ENCODE results near the gene FBN1. TPM values are rescaled to one million over a fixed set of nuclear protein-coding genes. Genes with fewer than 3 reads are reported as not detected.

Gene FBN1
- total RNA-seq, 4 donors from 2014 or later: 153 to 266 (median 203) TPM

GRCh38 chr15:48603123-48603500 is 42.4 kb downstream of the FBN1 start:
- TF ChIP-seq, protein P1, sequence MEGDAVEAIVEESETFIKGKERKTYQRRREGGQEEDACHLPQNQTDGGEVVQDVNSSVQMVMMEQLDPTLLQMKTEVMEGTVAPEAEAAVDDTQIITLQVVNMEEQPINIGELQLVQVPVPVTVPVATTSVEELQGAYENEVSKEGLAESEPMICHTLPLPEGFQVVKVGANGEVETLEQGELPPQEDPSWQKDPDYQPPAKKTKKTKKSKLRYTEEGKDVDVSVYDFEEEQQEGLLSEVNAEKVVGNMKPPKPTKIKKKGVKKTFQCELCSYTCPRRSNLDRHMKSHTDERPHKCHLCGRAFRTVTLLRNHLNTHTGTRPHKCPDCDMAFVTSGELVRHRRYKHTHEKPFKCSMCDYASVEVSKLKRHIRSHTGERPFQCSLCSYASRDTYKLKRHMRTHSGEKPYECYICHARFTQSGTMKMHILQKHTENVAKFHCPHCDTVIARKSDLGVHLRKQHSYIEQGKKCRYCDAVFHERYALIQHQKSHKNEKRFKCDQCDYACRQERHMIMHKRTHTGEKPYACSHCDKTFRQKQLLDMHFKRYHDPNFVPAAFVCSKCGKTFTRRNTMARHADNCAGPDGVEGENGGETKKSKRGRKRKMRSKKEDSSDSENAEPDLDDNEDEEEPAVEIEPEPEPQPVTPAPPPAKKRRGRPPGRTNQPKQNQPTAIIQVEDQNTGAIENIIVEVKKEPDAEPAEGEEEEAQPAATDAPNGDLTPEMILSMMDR (IDR thresholded peaks at IDR 0.05): no peak
- TF ChIP-seq POLR2AphosphoS5 (IDR thresholded peaks at IDR 0.05) (no peak), EP300 (IDR thresholded peaks at IDR 0.05) (no peak), POLR2A (IDR thresholded peaks at IDR 0.05) (no peak)
- WGBS, 2 donors (ENCODE audit: low coverage in 1 of 2): 59 to 66% methylated on average over 6 of the region's 6 CpGs
- ATAC-seq: no peak
- Histone ChIP-seq H3K4me3 (no peak overlapping the region), H3K27ac (peak overlapping the region in 3 of 4 donors; percentile 1 to 43 (median 26)), H3K27me3 (no peaks in the 10 kb centered on the region), H3K9me3 (no peaks in the 10 kb centered on the region), H3K36me3 (peaks cover 0 to 39% of the 10 kb centered on the region in 2 donors), H3K4me1 (peaks cover 8 to 49% (median 17%) of the 10 kb centered on the region in 3 donors)

- H3K27ac ChIP-seq: peak overlapping the region; percentile 26 to 56 (median 44)
- no peaks in the 10 kb centered on the region for H3K9me3 ChIP-seq
- peak; percentile 57 for ATAC-seq
- peaks cover 8 to 49% (median 17%) of the 10 kb centered on the region in 3 donors for H3K4me1 ChIP-seq
- no peaks in the 10 kb centered on the region for H3K27me3 ChIP-seq
- peaks cover 0 to 40% of the 10 kb centered on the region in 2 donors for H3K36me3 ChIP-seq
- WGBS, 2 donors (ENCODE audit: low coverage in 1 of 2): 16 to 23% methylated on average over 3 to 4 of the region's 4 CpGs
- TF ChIP-seq POLR2AphosphoS5 (IDR thresholded peaks at IDR 0.05): peak; percentile 36
- TF ChIP-seq, protein P1 (IDR thresholded peaks at IDR 0.05): no peak
- no peak overlapping the region for H3K4me3 ChIP-seq
Measured at GRCh38 chr15:48602358-48603122, 43.0 kb downstream of the FBN1 start.

DNA sequence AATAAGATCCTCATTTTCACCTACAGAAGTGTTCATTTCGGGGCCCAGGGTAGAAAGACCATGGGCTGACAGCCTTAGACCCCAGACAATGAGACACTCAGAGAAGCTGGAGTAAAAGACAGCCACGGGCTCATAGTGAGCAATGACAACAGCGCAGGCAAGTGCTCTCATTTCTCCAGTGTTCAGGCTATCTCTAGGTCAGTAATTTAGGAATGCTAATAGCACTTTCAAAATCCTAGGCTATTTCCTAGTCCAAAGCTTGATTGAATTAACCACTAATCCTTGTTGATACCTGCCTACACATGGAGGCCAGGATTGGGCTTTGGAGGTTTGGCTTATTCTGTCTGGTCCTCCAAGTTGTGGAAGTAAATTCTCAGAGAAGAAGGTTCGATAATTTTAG is 44.4 kb downstream of the FBN1 start:
- H3K9me3 ChIP-seq: no peaks in the 10 kb centered on the region
- H3K27ac ChIP-seq: peak overlapping the region in 2 of 4 donors; percentile 26 to 43
- ATAC-seq: no peak
- peaks cover 0 to 38% of the 10 kb centered on the region in 2 donors for H3K36me3 ChIP-seq
- H3K4me1 ChIP-seq: peaks cover 8 to 57% (median 17%) of the 10 kb centered on the region in 3 donors
- no peak overlapping the region for H3K4me3 ChIP-seq
- 95% methylated on average over 4 of the region's 4 CpGs for WGBS, 2 donors (ENCODE audit: low coverage in 1 of 2)
- H3K27me3 ChIP-seq: no peaks in the 10 kb centered on the region
- TF ChIP-seq POLR2AphosphoS5 (IDR thresholded peaks at IDR 0.05) (no peak), EP300 (IDR thresholded peaks at IDR 0.05) (no peak), POLR2A (IDR thresholded peaks at IDR 0.05) (no peak)
- TF ChIP-seq, protein P1 (IDR thresholded peaks at IDR 0.05): no peak

GRCh38 chr15:48596841-48597240 is 48.7 kb downstream of the FBN1 start:
- TF ChIP-seq POLR2AphosphoS5 (IDR thresholded peaks at IDR 0.05) (no peak), POLR2A (IDR thresholded peaks at IDR 0.05) (no peak), EP300 (IDR thresholded peaks at IDR 0.05) (no peak)
- TF ChIP-seq, protein P1 (IDR thresholded peaks at IDR 0.05): no peak
- no peak for ATAC-seq
- Histone ChIP-seq H3K4me3 (no peak overlapping the region), H3K4me1 (peaks cover 0 to 30% (median 4%) of the 10 kb centered on the region in 3 donors), H3K9me3 (no peaks in the 10 kb centered on the region), H3K27me3 (no peaks in the 10 kb centered on the region), H3K27ac (no peak overlapping the region), H3K36me3 (peaks cover 0 to 54% of the 10 kb centered on the region in 2 donors)
- 77 to 79% methylated on average over 4 of the region's 4 CpGs for WGBS, 2 donors (ENCODE audit: low coverage in 1 of 2)

GRCh38 chr15:48596415-48596814 is 49.1 kb downstream of the FBN1 start:
- Histone ChIP-seq H3K4me3 (no peak overlapping the region), H3K4me1 (peaks cover 0 to 26% (median 4%) of the 10 kb centered on the region in 3 donors), H3K27ac (no peak overlapping the region), H3K9me3 (no peaks in the 10 kb centered on the region), H3K36me3 (peaks cover 0 to 54% of the 10 kb centered on the region in 2 donors), H3K27me3 (no peaks in the 10 kb centered on the region)
- peak; percentile 37 for ATAC-seq
- 58 to 83% methylated on average over 4 of the region's 4 CpGs for WGBS, 2 donors (ENCODE audit: low coverage in 1 of 2)
- no peak for TF ChIP-seq POLR2AphosphoS5 (IDR thresholded peaks at IDR 0.05)
- no peak for TF ChIP-seq EP300 (IDR thresholded peaks at IDR 0.05)
- TF ChIP-seq, protein P1 (IDR thresholded peaks at IDR 0.05): no peak
- TF ChIP-seq POLR2A (IDR thresholded peaks at IDR 0.05): no peak
